GM19238 (cell line): ENCODE data around the gene FZD10.

Experiments
- DNase-seq: peaks from one replicate; pipeline ENCODE4 v3.0.0; 2011; ENCODE audit warnings: low spot score; ENCODE audit not compliant: insufficient read length

The FZD10 gene

GRCh38 chr12:130204541-130204953 lies 42.3 kb downstream of the FZD10 start:
- DNase-seq = no peak

GRCh38 chr12:130205495-130205894 lies 43.2 kb downstream of the FZD10 start:
- DNase-seq = no peak

- no peak for DNase-seq
These were observed 50.2 kb downstream of the FZD10 start for GRCh38 chr12:130212384-130212989.

GRCh38 chr12:130213249-130213648 lies 51.0 kb downstream of the FZD10 start:
- DNase-seq = no peak

- DNase-seq = no peak
These were observed 52.6 kb downstream of the FZD10 start for GRCh38 chr12:130214686-130215395.
